Sigmoid colon (tissue), 7 donors: ENCODE data around the gene DES. TPM values are rescaled to one million over a fixed set of nuclear protein-coding genes. Genes with fewer than 3 reads are reported as not detected.

Experiments used
- DNase-seq: peaks from one replicate; pipeline ENCODE4 v3.0.0-alpha.2; 2019
- H3K27ac ChIP-seq, 4 donors: fragments of 200-600 bp; sonication (generic); one replicate each; pipeline ENCODE4 v1.5.1; 2016 to 2019; ENCODE audit warnings: mild to moderate bottlenecking in 1 of 4
- H3K27me3 ChIP-seq, 3 donors: fragments of 200-600 bp; sonication (generic); one replicate each; pipeline ENCODE4 v1.5.1; 2019; ENCODE audit warnings: mild to moderate bottlenecking in 1 of 3
- H3K36me3 ChIP-seq, 4 donors: fragments of 200-600 bp; sonication (generic); one replicate each; pipeline ENCODE4 v1.5.1; 2016 to 2019
- H3K4me1 ChIP-seq, 4 donors: fragments of 200-600 bp; sonication (generic); one replicate each; pipeline ENCODE4 v1.5.1; 2017 to 2019
- H3K4me3 ChIP-seq, 4 donors: fragments of 200-600 bp; sonication (generic); one replicate each; pipeline ENCODE4 v1.5.1; 2017 to 2019; ENCODE audit warnings: mild to moderate bottlenecking in 2 of 4, moderate library complexity in 1 of 4
- H3K9me3 ChIP-seq, 4 donors: fragments of 200-600 bp in 3 of 4; sonication (generic) in 3 of 4; one replicate each; pipeline versions ENCODE4 v1.5.1 to v1.6.1; 2013 to 2019
- CTCF ChIP-seq, 4 experiments: fragments of 450-650 bp in 3 of 4; fragments of 200-600 bp in 1 of 4; IDR thresholded peaks; one replicate each; pipeline ENCODE4 v1.5.1; 2016 to 2019; ENCODE audit warnings: antibody characterized with exemption in 4 of 4, mild to moderate bottlenecking in 3 of 4, moderate library complexity in 2 of 4
- EP300 ChIP-seq, 4 donors: sonication (generic); formaldehyde crosslinking; IDR thresholded peaks; one replicate each; pipeline ENCODE4 v1.6.1; 2017; ENCODE audit warnings: antibody characterized with exemption in 4 of 4
- POLR2A ChIP-seq, 2 donors: fragments of 450-650 bp; IDR thresholded peaks; one replicate each; pipeline ENCODE4 v1.6.1; 2016; ENCODE audit warnings: antibody characterized with exemption in 2 of 2, mild to moderate bottlenecking in 2 of 2, moderate library complexity in 2 of 2
- POLR2AphosphoS5 ChIP-seq, 4 donors: sonication (generic); formaldehyde crosslinking; IDR thresholded peaks; one replicate each; pipeline ENCODE4 v1.6.1; 2017; ENCODE audit warnings: antibody characterized with exemption in 4 of 4
- WGBS, 2 donors: extraction: QIAGEN DNeasy Blood & Tissue Kit; methylation state at CpG; one replicate each; pipeline ENCODE4 v1.1.7; 2013; 5-methylcytosine and 5-hydroxymethylcytosine counted together
- intact Hi-C: fragments of 100-400 bp; cut with DNase I; formaldehyde crosslinking; loops from one replicate; pipeline ENCODE4 v1.15.1; 2023
- polyA plus RNA-seq, 3 donors: library from polyadenylated mRNA; stranded (reverse); fragments of 200-250 nt; gene quantifications; one replicate each; pipeline ENCODE4 v1.2.3, GENCODE V29; 2013
- total RNA-seq, 4 donors: library from RNA; depleted of rRNA; stranded (reverse); fragments of >200 nt; gene quantifications; one replicate each; pipeline ENCODE4 v1.1.0, GENCODE V29; 2016
- donor health status: healthy with polysubstance abuse.
- donor health status: Bipolar disorder and iron deficiency.
- donor health status: healthy.

Gene DES
- over 10,000 TPM in 3 of 4 donors, 1,000 to 10,000 TPM in 1; 7,366 to 30,562 (median 13,340) TPM for total RNA-seq
- 100 to 1,000 TPM in 2 of 3 donors, 10 to 100 TPM in 1; 35.1 to 264 (median 162) TPM for polyA plus RNA-seq

- WGBS, 2 donors, result 8 to 11% methylated on average over 98 of the region's 98 CpGs
- Histone ChIP-seq H3K27ac (peak within 1 kb of the TSS; percentile 94 to 99 (median 98)), H3K27me3 (peaks cover 0 to 11% (median 0%) of the 10 kb centered on the region in 3 donors), H3K4me3 (peak within 1 kb of the TSS; percentile 60 to 93 (median 83)), H3K4me1 (peaks cover 0 to 49% (median 36%) of the 10 kb centered on the region in 4 donors), H3K36me3 (peaks cover 29 to 49% (median 38%) of the 10 kb centered on the region in 4 donors), H3K9me3 (no peaks in the 10 kb centered on the region)
- intact Hi-C loops, result no loop called here
- DNase-seq, result peak; percentile 96
- TF ChIP-seq POLR2AphosphoS5 (IDR thresholded peaks at IDR 0.05), result peak; percentile 91 to 99 (median 96)
- TF ChIP-seq CTCF (IDR thresholded peaks at IDR 0.05), result no peak
- TF ChIP-seq POLR2A (IDR thresholded peaks at IDR 0.05), result peak; percentile 82 to 93
- peak in 3 of 4 donors; percentile 39 to 97 (median 90) for TF ChIP-seq EP300 (IDR thresholded peaks at IDR 0.05)
Observed at GRCh38 chr2:219418155-219419011, at the start of gene DES. TSS of gene DES (plus strand) at chr2:219418377. CDS start at chr2:219418463, 86 bp downstream.

- peaks cover 0 to 13% (median 10%) of the 10 kb centered on the region in 4 donors for H3K4me1 ChIP-seq
- no peaks in the 10 kb centered on the region for H3K27me3 ChIP-seq
- H3K4me3 ChIP-seq, result no peak overlapping the region
- no peaks in the 10 kb centered on the region for H3K9me3 ChIP-seq
- peaks cover 0 to 9% (median 5%) of the 10 kb centered on the region in 4 donors for H3K36me3 ChIP-seq
- peak overlapping the region; percentile 45 to 59 (median 52) for H3K27ac ChIP-seq
- 24 to 58% methylated on average over 3 of the region's 3 CpGs for WGBS, 2 donors
- DNase-seq, result no peak
- no peak for TF ChIP-seq CTCF (IDR thresholded peaks at IDR 0.05)
- TF ChIP-seq EP300 (IDR thresholded peaks at IDR 0.05), result no peak
- no peak for TF ChIP-seq POLR2AphosphoS5 (IDR thresholded peaks at IDR 0.05)
- intact Hi-C loops, result no loop called here
Observed at GRCh38 chr2:219368690-219369191, 49.4 kb upstream of the DES start.

- DNase-seq, result peak; percentile 75
- TF ChIP-seq CTCF (IDR thresholded peaks at IDR 0.05) (no peak), EP300 (IDR thresholded peaks at IDR 0.05) (no peak), POLR2A (IDR thresholded peaks at IDR 0.05) (no peak), POLR2AphosphoS5 (IDR thresholded peaks at IDR 0.05) (no peak)
- H3K27me3 ChIP-seq, result no peaks in the 10 kb centered on the region
- WGBS, 2 donors, result 21 to 36% methylated on average over 2 of the region's 2 CpGs
- peaks cover 3 to 17% (median 12%) of the 10 kb centered on the region in 4 donors for H3K36me3 ChIP-seq
- no peak overlapping the region for H3K4me3 ChIP-seq
- H3K9me3 ChIP-seq, result no peaks in the 10 kb centered on the region
- H3K4me1 ChIP-seq, result peaks cover 0 to 13% (median 10%) of the 10 kb centered on the region in 4 donors
- peak overlapping the region; percentile 44 to 59 (median 46) for H3K27ac ChIP-seq
- intact Hi-C loops, result no loop called here
Observed at GRCh38 chr2:219369447-219369861, 48.7 kb upstream of the DES start.

GRCh38 chr2:219378163-219378851, 39.9 kb upstream of the DES start:
- TF ChIP-seq POLR2AphosphoS5 (IDR thresholded peaks at IDR 0.05) (no peak), CTCF (IDR thresholded peaks at IDR 0.05) (no peak)
- Histone ChIP-seq H3K36me3 (peaks cover 28 to 80% (median 37%) of the 10 kb centered on the region in 4 donors), H3K4me1 (no peaks in the 10 kb centered on the region), H3K9me3 (no peaks in the 10 kb centered on the region), H3K27ac (no peak overlapping the region), H3K27me3 (no peaks in the 10 kb centered on the region), H3K4me3 (no peak overlapping the region)
- no peak for DNase-seq
- intact Hi-C loops, result no loop called here
- 93 to 94% methylated on average over 13 of the region's 13 CpGs for WGBS, 2 donors
